ENCODE measurements around the gene GJE1.
"Not testable (repeated sequence)": the region's sequence is repeated elsewhere in the genome, so short reads cannot be mapped to it uniquely, and the experiment has no call there.

Gene GJE1, protein sequence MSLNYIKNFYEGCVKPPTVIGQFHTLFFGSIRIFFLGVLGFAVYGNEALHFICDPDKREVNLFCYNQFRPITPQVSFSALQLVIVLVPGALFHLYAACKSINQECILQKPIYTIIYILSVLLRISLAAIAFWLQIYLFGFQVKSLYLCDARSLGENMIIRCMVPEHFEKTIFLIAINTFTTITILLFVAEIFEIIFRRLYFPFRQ

GRCh38 chr6:142132625-142133024 lies at the start of gene GJE1:
Gene GJE1 (plus strand): TSS chr6:142132925. CDS start chr6:142133159, 234 bp downstream.
- DNase-seq, result no peak

- DNase-seq, result no peak
Observed at GRCh38 chr6:142087950-142088857, 44.5 kb upstream of the GJE1 start.

DNA sequence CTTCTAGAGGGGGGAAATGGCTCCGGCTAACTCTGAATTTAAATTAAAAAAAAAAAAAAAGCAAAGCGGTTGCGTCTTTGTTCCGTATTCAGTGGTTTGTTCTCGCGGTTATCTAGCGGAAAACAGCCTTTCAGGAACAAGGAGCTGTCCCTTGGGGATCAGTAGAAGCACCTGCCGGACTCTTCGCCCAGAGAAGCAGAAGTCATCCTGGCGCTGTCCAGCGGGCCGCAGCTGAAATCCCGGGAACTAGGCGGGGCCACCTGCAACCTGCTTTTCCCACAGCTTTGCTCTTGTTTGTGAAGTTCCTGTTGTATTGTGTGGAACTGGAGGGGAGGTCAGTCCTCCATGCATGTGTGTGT lies 43.9 kb upstream of the GJE1 start:
- DNase-seq, result no peak

DNA sequence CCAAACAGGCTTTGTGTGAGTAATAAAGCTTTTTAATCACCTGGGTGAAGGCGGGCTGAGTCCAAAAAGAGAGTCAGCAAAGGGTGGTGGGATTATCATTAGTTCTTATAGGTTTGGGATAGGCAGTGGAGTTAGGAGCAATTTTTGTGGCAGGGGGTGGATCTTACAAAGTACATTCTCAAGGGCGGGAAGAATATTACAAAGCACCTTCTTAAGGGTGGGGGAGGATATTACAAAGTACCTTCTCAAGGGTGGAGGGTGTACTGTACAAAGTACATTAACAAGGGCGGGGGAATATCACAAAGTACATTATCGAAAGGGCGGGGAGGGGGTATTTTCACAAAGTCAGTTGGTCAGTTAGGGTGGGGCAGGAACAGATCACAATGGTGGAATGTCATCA lies 27.9 kb upstream of the GJE1 start:
- not testable (repeated sequence) for DNase-seq

- DNase-seq, result not testable (repeated sequence)
Observed at GRCh38 chr6:142110820-142111219, 21.9 kb upstream of the GJE1 start.

DNA sequence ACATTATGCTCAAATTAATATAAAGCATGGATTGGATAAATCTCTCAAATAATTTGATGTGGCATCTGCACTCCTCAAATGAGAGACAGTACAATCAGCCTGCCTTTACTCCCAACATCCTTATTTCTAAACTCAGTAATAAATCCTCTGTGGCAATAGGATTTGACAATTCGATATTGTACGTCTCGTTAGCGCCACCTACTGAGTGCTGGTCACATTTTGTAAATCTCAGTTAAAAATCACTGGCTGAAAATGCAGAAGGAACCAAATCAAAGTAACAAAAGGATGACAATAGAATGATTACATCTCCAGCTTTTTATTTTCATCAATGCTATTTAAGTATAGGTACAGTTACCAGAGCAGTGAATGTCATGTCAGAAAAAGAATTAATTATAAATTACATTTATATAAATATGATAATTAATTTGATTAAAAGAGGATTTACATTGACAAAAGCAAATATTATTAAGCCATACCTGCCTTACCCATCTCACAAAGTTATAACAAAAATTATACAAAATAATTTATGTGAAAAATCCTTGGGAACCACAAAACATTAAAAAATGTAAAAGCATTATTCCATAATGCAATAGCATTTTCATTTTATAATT lies 20.2 kb upstream of the GJE1 start:
- DNase-seq, result peak; percentile 3 to 55 (median 28)

DNA sequence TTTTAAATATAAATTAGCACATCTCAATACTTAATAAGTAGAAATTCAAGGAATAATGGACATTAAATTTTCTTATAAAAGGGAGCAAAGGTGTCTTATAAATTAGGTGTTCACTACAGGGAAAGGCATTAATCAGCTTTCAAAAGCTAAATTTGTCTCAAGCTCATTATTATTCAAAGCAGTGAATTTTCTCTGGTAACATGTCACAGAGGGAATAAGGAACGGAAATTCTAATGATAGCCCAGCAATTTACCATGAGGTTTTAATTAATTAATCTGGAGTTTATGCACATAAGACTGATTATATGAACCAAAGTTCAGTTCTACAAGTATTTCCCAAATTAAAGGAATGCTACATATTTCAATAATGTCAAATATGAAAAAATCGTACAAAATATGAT lies 15.4 kb upstream of the GJE1 start:
- DNase-seq, result no peak

DNA sequence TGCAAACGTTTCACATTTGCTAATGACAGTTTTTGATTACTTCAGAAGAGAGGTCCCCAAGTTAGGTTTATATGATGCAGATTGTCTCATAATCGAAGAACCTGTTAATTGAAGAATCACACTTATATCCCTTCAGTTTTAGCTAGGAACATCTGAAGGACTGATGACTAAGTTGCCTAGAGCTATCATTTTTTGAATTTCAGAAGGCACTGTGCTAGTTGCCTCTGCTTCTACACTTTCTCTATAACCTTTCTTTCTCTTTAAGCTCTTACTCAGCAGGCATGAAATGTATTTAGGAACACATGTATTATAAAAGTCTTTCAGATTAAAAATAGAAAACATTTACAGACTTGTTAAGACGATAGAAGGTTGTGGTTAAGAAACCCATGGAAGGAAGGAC lies 14.4 kb upstream of the GJE1 start:
- DNase-seq, result no peak

- DNase-seq, result no peak
Observed at GRCh38 chr6:142118925-142119324, 13.8 kb upstream of the GJE1 start.

GRCh38 chr6:142121342-142121741 lies 11.4 kb upstream of the GJE1 start:
- DNase-seq, result no peak

GRCh38 chr6:142130814-142131213 lies 1.9 kb upstream of the GJE1 start:
- no peak for DNase-seq

- DNase-seq, result no peak
Observed at GRCh38 chr6:142138876-142139275, 6.2 kb downstream of the GJE1 start.

DNA sequence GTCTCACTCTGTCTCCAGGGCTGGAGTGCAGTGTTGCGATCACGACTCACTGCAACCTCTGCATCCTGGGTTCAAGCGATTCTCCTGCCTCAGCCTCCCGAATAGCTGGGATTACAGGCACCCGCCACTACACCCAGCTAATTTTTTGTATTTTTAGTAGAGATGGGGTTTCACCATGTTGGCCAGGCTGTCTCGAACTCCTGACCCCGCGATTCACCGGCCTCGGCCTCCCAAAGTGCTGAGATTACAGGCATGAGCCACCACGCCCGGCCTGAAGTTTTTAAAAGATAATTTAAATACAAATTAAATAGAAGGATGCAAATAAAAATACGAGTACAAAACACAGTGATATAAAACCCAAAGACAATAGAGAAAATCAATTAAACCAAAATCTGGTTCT lies 8.8 kb downstream of the GJE1 start:
- DNase-seq, result not testable (repeated sequence)

DNA sequence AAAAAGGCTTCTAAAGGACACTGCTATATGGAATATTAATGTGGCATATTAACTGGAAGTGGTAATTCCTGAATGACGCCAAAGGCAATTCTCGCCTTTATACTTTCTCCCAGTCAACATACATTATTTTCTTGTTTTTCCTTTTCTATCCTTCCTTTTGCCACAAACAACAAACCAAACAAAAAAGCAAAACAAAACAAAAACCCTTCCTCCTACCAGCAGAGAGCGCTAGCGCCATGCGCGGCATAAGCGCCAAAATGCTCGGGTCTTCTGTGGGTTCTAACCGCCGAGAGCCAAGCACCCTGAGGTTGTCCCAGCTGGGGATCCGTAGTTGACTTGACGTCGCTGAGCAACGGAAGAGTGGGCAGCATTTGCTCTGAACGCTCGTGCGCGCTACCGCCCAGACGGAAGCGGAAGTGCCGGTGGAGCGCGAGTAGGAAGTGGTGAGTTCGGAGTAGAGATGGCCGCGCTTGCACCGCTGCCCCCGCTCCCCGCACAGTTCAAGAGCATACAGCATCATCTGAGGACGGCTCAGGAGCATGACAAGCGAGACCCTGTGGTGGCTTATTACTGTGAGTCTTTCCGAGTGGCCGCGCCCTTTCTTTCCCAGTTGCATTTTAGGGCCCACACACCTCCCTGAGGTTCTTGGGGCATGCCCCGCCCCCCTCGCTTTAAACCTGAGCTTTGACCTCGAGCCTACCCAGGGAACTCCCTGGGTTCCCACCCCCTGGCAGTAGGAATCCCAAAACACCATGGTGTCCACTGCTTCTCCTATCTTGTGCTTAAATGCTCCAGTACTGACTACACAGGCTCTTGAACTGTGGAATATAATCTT lies 14.3 kb downstream of the GJE1 start, which contains the start of the genes NMBR and VTA1:
Gene NMBR (minus strand): TSS at position 295 of the 835 bp plus-strand sequence. CDS start 58,464 bp downstream, outside the sequence.
Gene VTA1 (plus strand): TSS at position 436 of the 835 bp plus-strand sequence. CDS start 25 bp downstream, at position 461.
- peak; percentile 91 to 97 (median 95) for DNase-seq

GRCh38 chr6:142152746-142153145 lies 20.0 kb downstream of the GJE1 start:
- no peak for DNase-seq

GRCh38 chr6:142153196-142153595 lies 20.5 kb downstream of the GJE1 start:
- DNase-seq, result no peak

DNA sequence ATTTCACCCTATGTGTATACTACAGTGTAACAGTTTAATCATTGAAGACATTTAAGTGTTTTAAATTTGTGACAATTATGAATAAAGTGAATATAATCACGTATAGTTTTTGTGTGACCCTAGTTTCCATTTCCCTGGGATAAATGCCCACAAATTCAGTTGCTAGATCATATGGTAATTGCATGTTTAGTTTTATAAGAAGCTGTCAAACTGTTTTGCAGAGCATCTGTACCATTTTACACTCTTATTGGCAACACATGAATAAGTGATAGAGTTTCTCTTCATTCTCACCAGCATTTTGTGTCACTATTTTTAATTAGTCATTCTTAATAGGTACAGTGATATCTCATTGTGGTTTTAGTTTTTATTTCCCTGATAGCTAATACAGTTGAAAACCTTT lies 21.6 kb downstream of the GJE1 start:
- DNase-seq, result no peak

- DNase-seq, result no peak
Observed at GRCh38 chr6:142155091-142155490, 22.4 kb downstream of the GJE1 start.

DNA sequence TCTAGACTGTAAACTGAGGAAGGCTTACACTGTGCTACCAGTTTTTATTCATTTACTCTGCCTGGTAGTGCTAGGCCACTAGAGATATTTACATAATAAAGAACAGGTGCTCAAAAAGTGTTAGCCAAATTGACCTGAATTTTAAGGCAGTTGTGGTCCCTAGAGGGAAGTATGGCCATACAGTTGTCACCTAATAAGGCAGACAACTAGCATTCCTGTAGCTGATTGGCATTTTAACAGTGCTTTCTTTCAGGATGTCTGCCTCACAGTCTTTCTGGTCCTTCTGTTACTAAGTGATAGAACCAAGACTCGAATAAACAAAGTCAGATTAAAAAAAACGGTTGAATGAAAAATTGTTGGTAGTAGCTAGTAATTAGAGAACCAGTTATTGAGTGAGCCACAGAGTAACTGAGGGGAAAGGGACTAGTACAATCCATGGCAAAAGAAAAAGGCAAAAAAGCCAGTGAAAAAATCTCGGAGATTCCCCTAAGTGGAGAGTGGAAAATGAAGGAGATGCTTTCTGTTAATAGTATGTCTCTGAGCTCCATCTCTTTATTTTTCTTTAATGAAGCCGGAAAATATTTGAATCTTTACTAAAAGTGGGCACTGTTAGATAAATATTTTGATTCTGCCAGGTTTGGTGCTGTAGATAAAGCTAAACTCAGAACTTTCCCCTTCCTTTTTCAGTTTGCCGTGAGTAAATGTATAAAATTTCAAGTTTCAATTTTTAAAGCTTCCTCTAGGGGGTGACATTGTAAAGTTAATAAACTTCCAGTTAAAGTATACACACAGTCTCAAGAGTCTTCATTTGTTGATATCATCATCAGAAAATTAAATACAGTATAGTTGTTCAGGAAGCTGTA lies 23.4 kb downstream of the GJE1 start:
- DNase-seq, result peak in 2 of 6 experiments; percentile 36 to 47

DNA sequence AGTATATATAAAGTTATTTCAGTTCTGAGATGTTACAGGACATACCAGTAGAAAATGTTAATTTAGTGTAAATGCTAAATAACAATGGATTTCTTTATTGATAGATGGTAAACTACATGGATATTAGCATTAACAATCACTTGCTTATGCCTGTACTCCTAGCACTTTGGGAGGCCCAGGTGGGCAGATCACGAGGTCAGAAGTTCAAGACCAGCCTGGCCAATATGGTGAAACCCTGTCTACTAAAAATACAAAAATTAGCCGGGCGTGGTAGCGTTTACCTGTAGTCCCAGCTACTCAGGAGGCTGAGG lies 24.0 kb downstream of the GJE1 start:
- not testable (repeated sequence) for DNase-seq

GRCh38 chr6:142162780-142163179 lies 30.1 kb downstream of the GJE1 start:
- DNase-seq, result no peak

- DNase-seq, result no peak
Observed at GRCh38 chr6:142165227-142165626, 32.5 kb downstream of the GJE1 start.
